GM12878 (cell line): ENCODE data around the gene TNFAIP1. TPM values are rescaled to one million over a fixed set of nuclear protein-coding genes. Genes with fewer than 3 reads are reported as not detected.

Experiments used
- ATAC-seq: fragments of 200-7000 bp; cut with Tn5 transposase; 3 replicates; pipeline ENCODE4 v1.9.1; 2020; ENCODE audit warnings: mild to moderate bottlenecking, moderate library complexity
- BruUV-seq: library from RNA; stranded (reverse); fragments of 400-500 nt; replicated peaks from 2 replicates; lab custom pipeline; 2021; lab: Mats Ljungman, UMichigan
- CTCF ChIA-PET: fragments of 300-600 bp; sonication (Branson Sonifier 250); formaldehyde crosslinking; extraction: SDS; loops from one replicate; lab custom pipeline; 2021; ENCODE audit warnings: inconsistent platforms; lab: Yijun Ruan, JAX
- POLR2A ChIA-PET: fragments of 350-600 bp; formaldehyde crosslinking; extraction: SDS; loops from one replicate; lab custom pipeline; 2021; ENCODE audit warnings: inconsistent platforms; lab: Charles Lee
- RAD21 ChIA-PET: fragments of 300-600 bp; sonication (Branson Sonifier 250); formaldehyde crosslinking; loops from one replicate; lab custom pipeline; 2023; ENCODE audit warnings: antibody characterized with exemption; ENCODE audit not compliant: unreplicated experiment; lab: Charles Lee
- SMC1A ChIA-PET: fragments of 300-600 bp; sonication (Branson Sonifier 250); formaldehyde crosslinking; loops from one replicate; lab custom pipeline; 2023; ENCODE audit not compliant: unreplicated experiment, uncharacterized antibody; lab: Charles Lee
- DNase-seq: peaks from one replicate; pipeline ENCODE4 v3.0.0-alpha.2; 2011; ENCODE audit warnings: low read depth, low spot score
- FAIRE-seq: peaks from 3 replicates; lab custom pipeline; 2011; peaks lifted over from hg19 to GRCh38; lab: Jason Lieb, UNC
- H2AFZ ChIP-seq: 2 replicates; pipeline ENCODE4 v1.6.0; 2011; ENCODE audit warnings: low read depth, low read length, control low read depth; ENCODE audit not compliant: control insufficient read depth
- H3K27ac ChIP-seq: 2 replicates; pipeline ENCODE4 v1.5.1; 2011; ENCODE audit warnings: control low read depth; ENCODE audit not compliant: control insufficient read depth, insufficient read depth
- H3K27me3 ChIP-seq, 2 experiments: replicated peaks in 1 of 2; 2 replicates each; pipeline versions ENCODE4 v1.6.0 to v1.6.1; 2011; ENCODE audit warnings: low read length in 1 of 2; ENCODE audit not compliant: control insufficient read depth in 2 of 2, insufficient read depth in 2 of 2
- H3K36me3 ChIP-seq, 2 experiments: 2 replicates each; pipeline ENCODE4 v1.5.1; 2011; ENCODE audit warnings: low read length in 1 of 2; ENCODE audit not compliant: control insufficient read depth in 2 of 2, insufficient read depth in 2 of 2
- H3K4me1 ChIP-seq: 2 replicates; pipeline ENCODE4 v1.6.1; 2011; ENCODE audit warnings: mild to moderate bottlenecking, low read length, moderate library complexity, mixed read lengths; ENCODE audit not compliant: control insufficient read depth, insufficient read depth
- H3K4me2 ChIP-seq: 2 replicates; pipeline ENCODE4 v1.6.0; 2011; ENCODE audit warnings: control low read depth; ENCODE audit not compliant: control insufficient read depth, insufficient read depth
- H3K4me3 ChIP-seq: fragments of 200-600 bp; sonication (generic); 2 replicates; pipeline ENCODE4 v1.5.1; 2016
- H3K79me2 ChIP-seq: 2 replicates; pipeline ENCODE4 v1.6.0; 2011; ENCODE audit warnings: low read length; ENCODE audit not compliant: control insufficient read depth, insufficient read depth
- H3K9ac ChIP-seq: 2 replicates; pipeline ENCODE4 v1.8.0; 2011; ENCODE audit warnings: low read length, control low read depth, mixed read lengths; ENCODE audit not compliant: control insufficient read depth, insufficient read depth
- H3K9me3 ChIP-seq: replicated peaks from 3 replicates; pipeline ENCODE4 v1.5.1; 2011; ENCODE audit warnings: mild to moderate bottlenecking, low read length; ENCODE audit not compliant: control insufficient read depth, insufficient read depth
- H4K20me1 ChIP-seq: 2 replicates; pipeline ENCODE4 v1.6.0; 2011; ENCODE audit not compliant: control insufficient read depth, insufficient read depth
- BMI1 ChIP-seq: fragments of 450-650 bp; IDR thresholded peaks from 2 replicates; pipeline ENCODE4 v1.6.1; 2016; ENCODE audit warnings: mild to moderate bottlenecking, moderate library complexity, borderline replicate concordance
- CHD4 ChIP-seq: fragments of 200-600 bp; sonication (generic); IDR thresholded peaks from 2 replicates; pipeline ENCODE4 v1.6.1; 2016; ENCODE audit warnings: mild to moderate bottlenecking
- ESRRA ChIP-seq: IDR thresholded peaks from 2 replicates; pipeline ENCODE4 v1.6.1; 2012; ENCODE audit warnings: mild to moderate bottlenecking, low read length, improper control_type of control experiment
- EZH2 ChIP-seq: IDR thresholded peaks from 2 replicates; pipeline ENCODE4 v1.6.1; 2012; ENCODE audit warnings: low read depth, mild to moderate bottlenecking, control low read depth, inconsistent platforms, low read length, borderline replicate concordance; ENCODE audit not compliant: control insufficient read depth
- GABPA ChIP-seq: IDR thresholded peaks from 2 replicates; pipeline ENCODE4 v1.6.1; 2014; ENCODE audit warnings: antibody characterized with exemption, low read depth, mild to moderate bottlenecking, inconsistent platforms
- HDAC6 ChIP-seq: fragments of 200-600 bp; sonication (generic); IDR thresholded peaks from one replicate; pipeline ENCODE4 v1.8.0; 2017; ENCODE audit warnings: antibody characterized with exemption; ENCODE audit not compliant: unreplicated experiment
- MTA2 ChIP-seq: fragments of 450-650 bp; IDR thresholded peaks from 2 replicates; pipeline ENCODE4 v1.6.1; 2016; ENCODE audit warnings: low read depth, mild to moderate bottlenecking, moderate library complexity
- RFX5 ChIP-seq: IDR thresholded peaks from 2 replicates; pipeline ENCODE4 v1.6.1; 2011; ENCODE audit warnings: low read depth, low read length, improper control_type of control experiment
- ZNF24 ChIP-seq: fragments of 450-650 bp; IDR thresholded peaks from 2 replicates; pipeline ENCODE4 v1.6.1; 2017; ENCODE audit warnings: antibody characterized with exemption, mild to moderate bottlenecking
- ZNF384 ChIP-seq: IDR thresholded peaks from 2 replicates; pipeline ENCODE4 v1.6.1; 2012; ENCODE audit warnings: low read depth, mild to moderate bottlenecking, low read length, improper control_type of control experiment, borderline replicate concordance
- WGBS: methylation state at CpG from one replicate; pipeline ENCODE4 v1.1.6; 2016; ENCODE audit warnings: low lambda C conversion rate; ENCODE audit not compliant: insufficient replicate concordance, insufficient coverage; ENCODE audit errors: missing lambda C conversion rate; 5-methylcytosine and 5-hydroxymethylcytosine counted together
- in situ Hi-C: fragments of 300-500 bp; cut with MboI; formaldehyde crosslinking; loops from 9 replicates; pipeline ENCODE4 v1.14.3; 2018; ENCODE audit warnings: mixed read lengths
- intact Hi-C: fragments of 100-400 bp; cut with micrococcal nuclease; formaldehyde crosslinking; loops from one replicate; pipeline ENCODE4 v1.14.2; 2022; ENCODE audit not compliant: unreplicated experiment
- polyA plus RNA-seq, 11 experiments: library from polyadenylated mRNA; depleted of rRNA in 4 of 11; unstranded in 6 of 11; stranded (reverse) in 5 of 11; fragments of >200 nt; fragmentation: Nextera tagmentation in 4 of 11; fragmentation: Illumina TruSeq in 1 of 11; extraction: Ambion mirVana in 4 of 11; extraction: Trizol in 1 of 11; gene quantifications; 1 replicate in 1 of 11; 2 replicates in 10 of 11; pipeline versions ENCODE4 v1.2.1 to v1.2.3, GENCODE V29; 2011 to 2016; ENCODE audit warnings: inconsistent platforms in 2 of 11, missing spikeins in 2 of 11, low read depth in 1 of 11
- total RNA-seq, 4 experiments: library from RNA; depleted of rRNA in 3 of 4; stranded (reverse); fragments of >200 nt in 3 of 4; fragmentation: Illumina TruSeq in 1 of 4; extraction: Trizol in 1 of 4; gene quantifications; 2 replicates each; pipeline versions ENCODE4 v1.2.1 to v1.2.3, GENCODE V29; 2013 to 2021
- TF ChIP-seq, protein P1 (sequence below): fragments of 450-650 bp; IDR thresholded peaks from 2 replicates; pipeline ENCODE4 v1.6.1; 2017; ENCODE audit warnings: mild to moderate bottlenecking, moderate library complexity
- TF ChIP-seq, protein P2 (sequence below): fragments of 450-650 bp; formaldehyde crosslinking; IDR thresholded peaks from 2 replicates; pipeline ENCODE4 v1.5.0; 2022; ENCODE audit warnings: mild to moderate bottlenecking, missing genetic modification characterization
- TF ChIP-seq, protein P3 (sequence below): fragments of 450-650 bp; IDR thresholded peaks from 2 replicates; pipeline ENCODE4 v1.6.1; 2016; ENCODE audit warnings: mild to moderate bottlenecking, moderate library complexity, borderline replicate concordance

TNFAIP1 gene
- total and polyA plus RNA-seq, 10 of the 15 experiments (the other 5 are each of a cell fraction or from before 2014, with no cell fraction given): 1.8 to 16.9 (median 11.7) TPM

DNA sequence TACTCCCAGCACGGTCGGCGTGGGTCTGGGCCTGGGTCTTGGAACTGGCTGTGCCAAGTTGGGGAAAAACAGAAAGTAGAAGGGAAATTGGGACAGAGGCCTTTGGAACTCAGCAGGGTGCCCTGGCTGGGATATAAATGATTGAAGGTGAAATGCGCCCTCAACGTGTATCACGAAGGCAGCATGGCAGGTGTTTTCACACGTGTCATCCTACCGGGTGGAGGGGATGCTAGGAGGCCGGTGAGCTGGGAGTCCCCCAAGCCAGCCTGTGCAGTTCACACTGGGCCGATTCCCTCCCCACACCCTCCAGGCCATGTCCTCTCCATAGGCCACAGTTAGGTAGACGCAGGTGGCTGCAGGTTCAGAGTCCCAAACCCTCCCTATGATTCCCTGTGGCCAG is 6.0 kb downstream of the TNFAIP1 start:
- Histone ChIP-seq H3K27ac (no peak overlapping the region), H3K9ac (no peak overlapping the region), H3K79me2 (peaks cover 4% of the 10 kb centered on the region; the same call in 1 of the 2 replicates), H3K36me3 (peaks cover 13 to 20% of the 10 kb centered on the region in 2 experiments; a peak in 3 of 4 replicates), H3K4me3 (no peak overlapping the region), H3K27me3 (no peaks in the 10 kb centered on the region), H3K9me3 (no peaks in the 10 kb centered on the region), H4K20me1 (no peaks in the 10 kb centered on the region), H3K4me1 (peaks cover 2% of the 10 kb centered on the region; the same call in 1 of the 2 replicates)
- CTCF ChIA-PET: interaction anchor here (1.4 kb wide), 1 partner anchor 75 kb away, joined by 3 read pairs; no protein-coding TSS in a partner anchor
- RAD21 ChIA-PET: no interaction called here
- intact Hi-C loops (no loop called here), in situ Hi-C loops (loop anchor here (5.0 kb wide), 1 partner anchor 49 kb away; no protein-coding TSS in a partner anchor)
- BruUV-seq: no TSS peak
- no peak for FAIRE-seq
- DNase-seq: no peak
- ATAC-seq: no peak
- POLR2A ChIA-PET: no interaction called here
- 86% methylated on average over 11 of the region's 11 CpGs for WGBS
- TF ChIP-seq MTA2: no peak
- TF ChIP-seq, protein P1, sequence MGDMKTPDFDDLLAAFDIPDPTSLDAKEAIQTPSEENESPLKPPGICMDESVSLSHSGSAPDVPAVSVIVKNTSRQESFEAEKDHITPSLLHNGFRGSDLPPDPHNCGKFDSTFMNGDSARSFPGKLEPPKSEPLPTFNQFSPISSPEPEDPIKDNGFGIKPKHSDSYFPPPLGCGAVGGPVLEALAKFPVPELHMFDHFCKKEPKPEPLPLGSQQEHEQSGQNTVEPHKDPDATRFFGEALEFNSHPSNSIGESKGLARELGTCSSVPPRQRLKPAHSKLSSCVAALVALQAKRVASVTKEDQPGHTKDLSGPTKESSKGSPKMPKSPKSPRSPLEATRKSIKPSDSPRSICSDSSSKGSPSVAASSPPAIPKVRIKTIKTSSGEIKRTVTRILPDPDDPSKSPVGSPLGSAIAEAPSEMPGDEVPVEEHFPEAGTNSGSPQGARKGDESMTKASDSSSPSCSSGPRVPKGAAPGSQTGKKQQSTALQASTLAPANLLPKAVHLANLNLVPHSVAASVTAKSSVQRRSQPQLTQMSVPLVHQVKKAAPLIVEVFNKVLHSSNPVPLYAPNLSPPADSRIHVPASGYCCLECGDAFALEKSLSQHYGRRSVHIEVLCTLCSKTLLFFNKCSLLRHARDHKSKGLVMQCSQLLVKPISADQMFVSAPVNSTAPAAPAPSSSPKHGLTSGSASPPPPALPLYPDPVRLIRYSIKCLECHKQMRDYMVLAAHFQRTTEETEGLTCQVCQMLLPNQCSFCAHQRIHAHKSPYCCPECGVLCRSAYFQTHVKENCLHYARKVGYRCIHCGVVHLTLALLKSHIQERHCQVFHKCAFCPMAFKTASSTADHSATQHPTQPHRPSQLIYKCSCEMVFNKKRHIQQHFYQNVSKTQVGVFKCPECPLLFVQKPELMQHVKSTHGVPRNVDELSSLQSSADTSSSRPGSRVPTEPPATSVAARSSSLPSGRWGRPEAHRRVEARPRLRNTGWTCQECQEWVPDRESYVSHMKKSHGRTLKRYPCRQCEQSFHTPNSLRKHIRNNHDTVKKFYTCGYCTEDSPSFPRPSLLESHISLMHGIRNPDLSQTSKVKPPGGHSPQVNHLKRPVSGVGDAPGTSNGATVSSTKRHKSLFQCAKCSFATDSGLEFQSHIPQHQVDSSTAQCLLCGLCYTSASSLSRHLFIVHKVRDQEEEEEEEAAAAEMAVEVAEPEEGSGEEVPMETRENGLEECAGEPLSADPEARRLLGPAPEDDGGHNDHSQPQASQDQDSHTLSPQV: no peak
- TF ChIP-seq ZNF24: no peak
- no peak for TF ChIP-seq BMI1
- no peak for TF ChIP-seq GABPA
- TF ChIP-seq ESRRA: no peak
- no peak for TF ChIP-seq RFX5
- TF ChIP-seq, protein P2, sequence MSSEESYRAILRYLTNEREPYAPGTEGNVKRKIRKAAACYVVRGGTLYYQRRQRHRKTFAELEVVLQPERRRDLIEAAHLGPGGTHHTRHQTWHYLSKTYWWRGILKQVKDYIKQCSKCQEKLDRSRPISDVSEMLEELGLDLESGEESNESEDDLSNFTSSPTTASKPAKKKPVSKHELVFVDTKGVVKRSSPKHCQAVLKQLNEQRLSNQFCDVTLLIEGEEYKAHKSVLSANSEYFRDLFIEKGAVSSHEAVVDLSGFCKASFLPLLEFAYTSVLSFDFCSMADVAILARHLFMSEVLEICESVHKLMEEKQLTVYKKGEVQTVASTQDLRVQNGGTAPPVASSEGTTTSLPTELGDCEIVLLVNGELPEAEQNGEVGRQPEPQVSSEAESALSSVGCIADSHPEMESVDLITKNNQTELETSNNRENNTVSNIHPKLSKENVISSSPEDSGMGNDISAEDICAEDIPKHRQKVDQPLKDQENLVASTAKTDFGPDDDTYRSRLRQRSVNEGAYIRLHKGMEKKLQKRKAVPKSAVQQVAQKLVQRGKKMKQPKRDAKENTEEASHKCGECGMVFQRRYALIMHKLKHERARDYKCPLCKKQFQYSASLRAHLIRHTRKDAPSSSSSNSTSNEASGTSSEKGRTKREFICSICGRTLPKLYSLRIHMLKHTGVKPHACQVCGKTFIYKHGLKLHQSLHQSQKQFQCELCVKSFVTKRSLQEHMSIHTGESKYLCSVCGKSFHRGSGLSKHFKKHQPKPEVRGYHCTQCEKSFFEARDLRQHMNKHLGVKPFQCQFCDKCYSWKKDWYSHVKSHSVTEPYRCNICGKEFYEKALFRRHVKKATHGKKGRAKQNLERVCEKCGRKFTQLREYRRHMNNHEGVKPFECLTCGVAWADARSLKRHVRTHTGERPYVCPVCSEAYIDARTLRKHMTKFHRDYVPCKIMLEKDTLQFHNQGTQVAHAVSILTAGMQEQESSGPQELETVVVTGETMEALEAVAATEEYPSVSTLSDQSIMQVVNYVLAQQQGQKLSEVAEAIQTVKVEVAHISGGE: no peak
- TF ChIP-seq ZNF384: no peak
- TF ChIP-seq CHD4: no peak
- no peak for TF ChIP-seq EZH2
- no peak for TF ChIP-seq HDAC6
- TF ChIP-seq, protein P3, sequence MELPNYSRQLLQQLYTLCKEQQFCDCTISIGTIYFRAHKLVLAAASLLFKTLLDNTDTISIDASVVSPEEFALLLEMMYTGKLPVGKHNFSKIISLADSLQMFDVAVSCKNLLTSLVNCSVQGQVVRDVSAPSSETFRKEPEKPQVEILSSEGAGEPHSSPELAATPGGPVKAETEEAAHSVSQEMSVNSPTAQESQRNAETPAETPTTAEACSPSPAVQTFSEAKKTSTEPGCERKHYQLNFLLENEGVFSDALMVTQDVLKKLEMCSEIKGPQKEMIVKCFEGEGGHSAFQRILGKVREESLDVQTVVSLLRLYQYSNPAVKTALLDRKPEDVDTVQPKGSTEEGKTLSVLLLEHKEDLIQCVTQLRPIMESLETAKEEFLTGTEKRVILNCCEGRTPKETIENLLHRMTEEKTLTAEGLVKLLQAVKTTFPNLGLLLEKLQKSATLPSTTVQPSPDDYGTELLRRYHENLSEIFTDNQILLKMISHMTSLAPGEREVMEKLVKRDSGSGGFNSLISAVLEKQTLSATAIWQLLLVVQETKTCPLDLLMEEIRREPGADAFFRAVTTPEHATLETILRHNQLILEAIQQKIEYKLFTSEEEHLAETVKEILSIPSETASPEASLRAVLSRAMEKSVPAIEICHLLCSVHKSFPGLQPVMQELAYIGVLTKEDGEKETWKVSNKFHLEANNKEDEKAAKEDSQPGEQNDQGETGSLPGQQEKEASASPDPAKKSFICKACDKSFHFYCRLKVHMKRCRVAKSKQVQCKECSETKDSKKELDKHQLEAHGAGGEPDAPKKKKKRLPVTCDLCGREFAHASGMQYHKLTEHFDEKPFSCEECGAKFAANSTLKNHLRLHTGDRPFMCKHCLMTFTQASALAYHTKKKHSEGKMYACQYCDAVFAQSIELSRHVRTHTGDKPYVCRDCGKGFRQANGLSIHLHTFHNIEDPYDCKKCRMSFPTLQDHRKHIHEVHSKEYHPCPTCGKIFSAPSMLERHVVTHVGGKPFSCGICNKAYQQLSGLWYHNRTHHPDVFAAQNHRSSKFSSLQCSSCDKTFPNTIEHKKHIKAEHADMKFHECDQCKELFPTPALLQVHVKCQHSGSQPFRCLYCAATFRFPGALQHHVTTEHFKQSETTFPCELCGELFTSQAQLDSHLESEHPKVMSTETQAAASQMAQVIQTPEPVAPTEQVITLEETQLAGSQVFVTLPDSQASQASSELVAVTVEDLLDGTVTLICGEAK: no peak
- TF ChIP-seq, all 136 proteins: peak for 0
- H3K4me2 ChIP-seq: no peak overlapping the region
- H2AFZ ChIP-seq: no peak overlapping the region
- SMC1A ChIA-PET: no interaction called here
